ENCODE data around the gene FKBP2.

GRCh38 chr11:64244966-64245365 lies 4.1 kb downstream of the FKBP2 start:
- TF ChIP-seq, protein P1, sequence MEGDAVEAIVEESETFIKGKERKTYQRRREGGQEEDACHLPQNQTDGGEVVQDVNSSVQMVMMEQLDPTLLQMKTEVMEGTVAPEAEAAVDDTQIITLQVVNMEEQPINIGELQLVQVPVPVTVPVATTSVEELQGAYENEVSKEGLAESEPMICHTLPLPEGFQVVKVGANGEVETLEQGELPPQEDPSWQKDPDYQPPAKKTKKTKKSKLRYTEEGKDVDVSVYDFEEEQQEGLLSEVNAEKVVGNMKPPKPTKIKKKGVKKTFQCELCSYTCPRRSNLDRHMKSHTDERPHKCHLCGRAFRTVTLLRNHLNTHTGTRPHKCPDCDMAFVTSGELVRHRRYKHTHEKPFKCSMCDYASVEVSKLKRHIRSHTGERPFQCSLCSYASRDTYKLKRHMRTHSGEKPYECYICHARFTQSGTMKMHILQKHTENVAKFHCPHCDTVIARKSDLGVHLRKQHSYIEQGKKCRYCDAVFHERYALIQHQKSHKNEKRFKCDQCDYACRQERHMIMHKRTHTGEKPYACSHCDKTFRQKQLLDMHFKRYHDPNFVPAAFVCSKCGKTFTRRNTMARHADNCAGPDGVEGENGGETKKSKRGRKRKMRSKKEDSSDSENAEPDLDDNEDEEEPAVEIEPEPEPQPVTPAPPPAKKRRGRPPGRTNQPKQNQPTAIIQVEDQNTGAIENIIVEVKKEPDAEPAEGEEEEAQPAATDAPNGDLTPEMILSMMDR (conservative IDR thresholded peaks at IDR 0.05; ENCODE audit: low read length): no peak
- TF ChIP-seq EZH2phosphoT487 (IDR thresholded peaks at IDR 0.05; ENCODE audit: borderline replicate concordance): no peak
